Measurements from ENCODE around the gene FES. TPM values are rescaled to one million over a fixed set of nuclear protein-coding genes. Genes with fewer than 3 reads are reported as not detected.
"Not testable (repeated sequence)": the region's sequence is repeated elsewhere in the genome, so short reads cannot be mapped to it uniquely, and the experiment has no call there.

FES gene
- total RNA-seq, 3 donors from 2014 or later (not counting 1 experiment from before 2014, with no cell fraction given) = 35.8 to 70.3 (median 52.5) TPM

DNA sequence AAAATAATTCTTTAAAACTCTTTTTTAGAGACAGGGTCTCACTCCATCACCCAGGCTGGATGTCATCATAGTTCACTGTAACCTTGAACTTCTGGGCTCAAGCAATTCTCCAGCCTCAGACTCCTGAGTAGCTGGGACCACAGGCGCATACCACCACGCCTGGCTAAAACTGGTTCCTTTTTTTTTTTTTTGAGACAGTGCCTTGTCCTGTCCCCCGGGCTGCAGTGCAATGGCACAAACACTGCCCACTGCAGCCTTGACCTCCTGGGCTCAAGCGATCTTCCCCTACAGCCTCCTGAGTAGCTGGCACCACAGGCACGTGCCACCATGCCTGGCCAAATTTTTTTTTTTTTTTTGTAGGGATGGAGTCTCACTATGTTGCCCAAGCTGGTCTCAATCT, 39.6 kb upstream of the FES start:
- DNase-seq = no peak
- Mint-ChIP-seq H3K9me3 (no peaks in the 10 kb centered on the region), H3K27me3 (ENCODE audit: low read depth in 2 of 2) (peaks cover 0 to 2% of the 10 kb centered on the region in 2 donors), H3K36me3 (no peaks in the 10 kb centered on the region), H3K27ac (no peak overlapping the region), H3K4me1 (peaks cover 0 to 5% of the 10 kb centered on the region in 2 donors), H3K4me3 (no peak overlapping the region)
- H3K27me3 ChIP-seq (ENCODE audit: control insufficient read depth, insufficient read depth, low read length) = no peaks in the 10 kb centered on the region
- TF ChIP-seq, protein P1, sequence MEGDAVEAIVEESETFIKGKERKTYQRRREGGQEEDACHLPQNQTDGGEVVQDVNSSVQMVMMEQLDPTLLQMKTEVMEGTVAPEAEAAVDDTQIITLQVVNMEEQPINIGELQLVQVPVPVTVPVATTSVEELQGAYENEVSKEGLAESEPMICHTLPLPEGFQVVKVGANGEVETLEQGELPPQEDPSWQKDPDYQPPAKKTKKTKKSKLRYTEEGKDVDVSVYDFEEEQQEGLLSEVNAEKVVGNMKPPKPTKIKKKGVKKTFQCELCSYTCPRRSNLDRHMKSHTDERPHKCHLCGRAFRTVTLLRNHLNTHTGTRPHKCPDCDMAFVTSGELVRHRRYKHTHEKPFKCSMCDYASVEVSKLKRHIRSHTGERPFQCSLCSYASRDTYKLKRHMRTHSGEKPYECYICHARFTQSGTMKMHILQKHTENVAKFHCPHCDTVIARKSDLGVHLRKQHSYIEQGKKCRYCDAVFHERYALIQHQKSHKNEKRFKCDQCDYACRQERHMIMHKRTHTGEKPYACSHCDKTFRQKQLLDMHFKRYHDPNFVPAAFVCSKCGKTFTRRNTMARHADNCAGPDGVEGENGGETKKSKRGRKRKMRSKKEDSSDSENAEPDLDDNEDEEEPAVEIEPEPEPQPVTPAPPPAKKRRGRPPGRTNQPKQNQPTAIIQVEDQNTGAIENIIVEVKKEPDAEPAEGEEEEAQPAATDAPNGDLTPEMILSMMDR (IDR thresholded peaks at IDR 0.05) = no peak
- no peak overlapping the region for H3K4me3 ChIP-seq (ENCODE audit: low read length)
- intact Hi-C loops (cut with micrococcal nuclease) = no loop called here
- WGBS (ENCODE audit: insufficient coverage) = 80% methylated on average over 5 of the region's 5 CpGs
- peak in 1 of 3 donors; percentile 27 for ATAC-seq
- no peak overlapping the region for H3K27ac ChIP-seq (ENCODE audit: low read length)
- peaks cover 21% of the 10 kb centered on the region for H3K4me1 ChIP-seq (ENCODE audit: control insufficient read depth, insufficient read depth, low read length)
- no peaks in the 10 kb centered on the region for H3K9me3 ChIP-seq (ENCODE audit: control insufficient read depth, insufficient read depth, low read length)
- H3K36me3 ChIP-seq (ENCODE audit: control insufficient read depth, insufficient read depth, low read length) = no peaks in the 10 kb centered on the region

DNA sequence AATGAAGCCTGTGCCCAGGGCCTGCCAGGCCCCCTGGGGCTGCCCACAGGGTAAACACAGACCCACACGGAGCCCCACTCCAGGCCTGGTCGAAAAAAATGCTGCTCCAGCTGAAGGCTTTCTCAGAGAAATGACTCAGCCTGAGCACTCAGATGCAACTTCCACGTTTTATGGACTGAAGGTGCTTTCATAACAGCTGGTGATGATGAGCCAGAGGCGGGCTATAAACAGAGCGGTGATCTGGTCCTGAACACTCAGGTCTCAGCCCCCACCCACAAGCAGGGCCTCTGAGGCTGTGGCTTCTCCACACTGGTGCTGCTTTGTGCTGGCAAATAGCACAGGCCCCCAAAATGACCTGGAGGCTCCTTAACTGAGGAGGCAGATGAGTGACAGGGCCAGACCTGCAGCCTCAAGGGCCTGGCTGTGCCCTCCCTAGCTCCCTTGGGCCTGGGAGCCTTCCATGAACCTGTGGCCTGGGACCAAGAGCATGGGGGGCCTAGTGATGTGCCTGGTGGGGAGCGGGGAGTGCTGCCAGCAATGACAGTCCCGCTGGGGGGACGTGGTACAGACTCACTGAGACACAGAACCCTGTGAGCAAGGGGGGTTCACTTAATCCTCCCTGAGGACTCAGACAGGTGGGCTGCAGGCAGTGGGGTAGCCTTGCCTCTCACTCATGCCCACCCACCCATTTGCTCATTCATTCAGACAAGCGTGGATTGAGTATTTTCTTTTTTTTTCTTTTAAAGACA, 38.9 kb upstream of the FES start:
- intact Hi-C loops (cut with micrococcal nuclease) = no loop called here
- Histone ChIP-seq H3K27me3 (ENCODE audit: control insufficient read depth, insufficient read depth, low read length) (no peaks in the 10 kb centered on the region), H3K9me3 (ENCODE audit: control insufficient read depth, insufficient read depth, low read length) (no peaks in the 10 kb centered on the region), H3K27ac (ENCODE audit: low read length) (no peak overlapping the region), H3K36me3 (ENCODE audit: control insufficient read depth, insufficient read depth, low read length) (no peaks in the 10 kb centered on the region), H3K4me3 (ENCODE audit: low read length) (no peak overlapping the region), H3K4me1 (ENCODE audit: control insufficient read depth, insufficient read depth, low read length) (peaks cover 14% of the 10 kb centered on the region)
- TF ChIP-seq, protein P1 (IDR thresholded peaks at IDR 0.05) = no peak
- DNase-seq = peak in 1 of 2 donors; percentile 31
- no peak overlapping the region for H3K27ac Mint-ChIP-seq
- 63% methylated on average over 9 of the region's 9 CpGs for WGBS (ENCODE audit: insufficient coverage)
- peak; percentile 18 to 52 (median 42) for ATAC-seq
- no peaks in the 10 kb centered on the region for H3K36me3 Mint-ChIP-seq
- H3K9me3 Mint-ChIP-seq = no peaks in the 10 kb centered on the region
- H3K27me3 Mint-ChIP-seq (ENCODE audit: low read depth in 2 of 2) = peaks cover 0 to 2% of the 10 kb centered on the region in 2 donors
- H3K4me1 Mint-ChIP-seq = peaks cover 0 to 5% of the 10 kb centered on the region in 2 donors
- H3K4me3 Mint-ChIP-seq = no peak overlapping the region

DNA sequence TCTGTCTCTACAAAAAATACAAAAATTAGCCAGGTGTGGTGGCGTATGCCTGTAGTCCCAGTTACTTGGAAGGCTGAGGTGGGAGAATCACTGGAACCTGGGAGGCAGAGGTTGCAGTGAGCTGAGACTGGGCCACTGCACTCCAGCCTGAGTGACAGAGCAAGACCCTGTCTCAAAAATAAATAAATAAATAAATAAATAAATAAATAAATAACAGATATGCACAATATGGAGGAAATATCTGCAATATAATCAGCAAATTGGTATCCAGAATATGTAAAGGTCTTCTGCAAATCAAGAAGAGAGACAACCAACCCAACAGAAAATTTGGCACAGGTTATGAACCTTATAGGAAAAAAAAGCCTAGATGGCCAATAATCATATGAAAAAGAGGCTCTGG, 34.9 kb upstream of the FES start:
- H3K4me3 Mint-ChIP-seq; H3K9me3 ChIP-seq (ENCODE audit: control insufficient read depth, insufficient read depth, low read length); H3K27me3 ChIP-seq (ENCODE audit: control insufficient read depth, insufficient read depth, low read length); H3K36me3 Mint-ChIP-seq; intact Hi-C loops (cut with micrococcal nuclease); H3K9me3 Mint-ChIP-seq; H3K36me3 ChIP-seq (ENCODE audit: control insufficient read depth, insufficient read depth, low read length); H3K4me3 ChIP-seq (ENCODE audit: low read length); DNase-seq; H3K27ac Mint-ChIP-seq; ATAC-seq; H3K27me3 Mint-ChIP-seq (ENCODE audit: low read depth in 2 of 2); H3K27ac ChIP-seq (ENCODE audit: low read length): not testable (repeated sequence)
- peaks cover 53% of the 10 kb centered on the region for H3K4me1 ChIP-seq (ENCODE audit: control insufficient read depth, insufficient read depth, low read length)
- peaks cover 31 to 36% of the 10 kb centered on the region in 2 donors for H3K4me1 Mint-ChIP-seq
- WGBS (ENCODE audit: insufficient coverage) = 100% methylated on average over 1 of the region's 1 CpG

GRCh38 chr15:90851114-90851513, 33.2 kb upstream of the FES start:
- Histone ChIP-seq H3K4me3 (ENCODE audit: low read length) (no peak overlapping the region), H3K9me3 (ENCODE audit: control insufficient read depth, insufficient read depth, low read length) (no peaks in the 10 kb centered on the region), H3K27ac (ENCODE audit: low read length) (no peak overlapping the region), H3K36me3 (ENCODE audit: control insufficient read depth, insufficient read depth, low read length) (no peaks in the 10 kb centered on the region), H3K27me3 (ENCODE audit: control insufficient read depth, insufficient read depth, low read length) (no peaks in the 10 kb centered on the region), H3K4me1 (ENCODE audit: control insufficient read depth, insufficient read depth, low read length) (peaks cover 57% of the 10 kb centered on the region)
- Mint-ChIP-seq H3K4me1 (peaks cover 35 to 46% of the 10 kb centered on the region in 2 donors), H3K36me3 (no peaks in the 10 kb centered on the region), H3K4me3 (peak overlapping the region; percentile 76), H3K27ac (peak overlapping the region; percentile 80 to 85), H3K9me3 (no peaks in the 10 kb centered on the region), H3K27me3 (ENCODE audit: low read depth in 2 of 2) (peaks cover 0 to 2% of the 10 kb centered on the region in 2 donors)
- TF ChIP-seq, protein P1 (IDR thresholded peaks at IDR 0.05) = no peak
- 35% methylated on average over 6 of the region's 6 CpGs for WGBS (ENCODE audit: insufficient coverage)
- intact Hi-C loops (cut with micrococcal nuclease) = no loop called here
- DNase-seq (peak in 1 of 2 donors; percentile 68), ATAC-seq (peak; percentile 24 to 51 (median 42))
